Heart left ventricle (tissue), 16 donors: ENCODE measurements around the gene C11orf98. TPM values are rescaled to one million over a fixed set of nuclear protein-coding genes. Genes with fewer than 3 reads are reported as not detected.

Experiments used
- ATAC-seq, 4 donors: fragments of 200-7000 bp; cut with Tn5 transposase; one replicate each; pipeline ENCODE4 v1.9.1; 2020 to 2022; ENCODE audit warnings: moderate library complexity in 4 of 4, mild to moderate bottlenecking in 3 of 4, moderate number of reproducible peaks in 1 of 4
- DNase-seq, 5 donors: peaks; one replicate each; pipeline ENCODE4 v3.0.0-alpha.2; 2020
- H3K27ac ChIP-seq, 12 donors: fragments of 200-600 bp; sonication (generic) in 4 of 12; one replicate each; pipeline versions ENCODE4 v1.5.0 to v1.8.0; 2016 to 2022; ENCODE audit warnings: mild to moderate bottlenecking in 2 of 12
- H3K27me3 ChIP-seq, 9 donors: fragments of 200-600 bp; sonication (generic) in 2 of 9; one replicate each; pipeline versions ENCODE4 v1.5.1 to v1.8.0; 2016 to 2022; ENCODE audit warnings: mild to moderate bottlenecking in 3 of 9
- H3K36me3 ChIP-seq, 9 donors: fragments of 200-600 bp; sonication (generic) in 2 of 9; one replicate each; pipeline versions ENCODE4 v1.5.0 to v1.8.0; 2018 to 2022; ENCODE audit warnings: mild to moderate bottlenecking in 2 of 9
- H3K4me1 ChIP-seq, 12 donors: fragments of 200-600 bp; sonication (generic) in 4 of 12; one replicate each; pipeline versions ENCODE4 v1.5.0 to v1.8.0; 2016 to 2022; ENCODE audit warnings: mild to moderate bottlenecking in 3 of 12
- H3K4me3 ChIP-seq, 12 donors: fragments of 200-600 bp; sonication (generic) in 4 of 12; one replicate each; pipeline versions ENCODE4 v1.5.0 to v1.8.0; 2017 to 2022; ENCODE audit warnings: mild to moderate bottlenecking in 9 of 12, moderate library complexity in 4 of 12
- H3K9me3 ChIP-seq, 12 donors: fragments of 200-600 bp; sonication (generic) in 4 of 12; one replicate each; pipeline versions ENCODE4 v1.5.0 to v1.8.0; 2016 to 2022; ENCODE audit warnings: mild to moderate bottlenecking in 1 of 12
- CTCF ChIP-seq, 12 donors: fragments of 200-600 bp; sonication (generic) in 4 of 12; IDR thresholded peaks; one replicate each; pipeline versions ENCODE4 v1.5.0 to v1.8.0; 2018 to 2022; ENCODE audit warnings: antibody characterized with exemption in 12 of 12, mild to moderate bottlenecking in 5 of 12
- POLR2A ChIP-seq, 2 donors: fragments of 450-650 bp; IDR thresholded peaks; one replicate each; pipeline ENCODE4 v1.6.1; 2017; ENCODE audit warnings: antibody characterized with exemption in 2 of 2, mild to moderate bottlenecking in 2 of 2, moderate library complexity in 2 of 2
- WGBS, 4 donors: extraction: QIAGEN DNeasy Blood & Tissue Kit in 2 of 4; methylation state at CpG; one replicate each; pipeline versions ENCODE4 v1.1.5 to v1.1.7; 2013 to 2018; 5-methylcytosine and 5-hydroxymethylcytosine counted together
- intact Hi-C, 10 donors: fragments of 100-400 bp; cut with DNase I; formaldehyde crosslinking; loops; one replicate each; pipeline versions ENCODE4 v1.11.1 to v1.14.2; 2022
- polyA plus RNA-seq, 2 donors: library from polyadenylated mRNA; stranded (reverse); fragments of 200-250 nt; gene quantifications; one replicate each; pipeline ENCODE4 v1.2.3, GENCODE V29; 2013
- total RNA-seq, 9 donors: library from RNA; depleted of rRNA in 2 of 9; stranded (reverse); fragments of >200 nt in 2 of 9; fragmentation: NEBNext Ultra II Directional in 3 of 9; extraction: Animal tissue kit (Norgen Biotek cat#: 25700) in 3 of 9; gene quantifications; one replicate each; pipeline versions ENCODE4 v1.1.0 to v1.2.4, GENCODE V29; 2016 to 2023
- donor health status: ischemic (EF 13 %, LVEDD 7.1; RV severe dilation, severe dysfunction).
- donor health status: healthy with polysubstance abuse.
- donor health status: DM: no; HTN: yes; CAD: no.
- donor health status: DM: no; HTN: no; CAD: no.
- donor health status: ischemic (EF 25% LVEDD 6.9; RV normal size, moderate dysfunction).
- donor health status: ischemic (EF 25% LVEDD 5.7; RV mildly dilated, moderate dysfunction).
- donor health status: healthy.
- donor health status: DM: yes; HTN: yes; CAD: no.
- donor health status: ischemic (EF 35%, LVEDD 5.7; RV mildly dilated, moderate dysfunction).
- donor health status: nonischemic (EF 11% LVEDD 7.7; RV severe dilation, severe dysfunction).
- donor health status: DM: yes; HTN: yes; CAD: no.
- donor health status: PGD.
- donor health status: ischemic (EF 29% LVEDD 5.4; RV normal size, mild dysfunction).
- donor health status: nonischemic (EF 23%, LVEDD 6.1; RV moderate dilation, normal function).

C11orf98 gene
- total and polyA plus RNA-seq, 11 donors: 24.0 to 191 (median 39.3) TPM

GRCh38 chr11:62666259-62666926 lies 1.4 kb upstream of the C11orf98 start:
- no peak for TF ChIP-seq POLR2A (IDR thresholded peaks at IDR 0.05)
- TF ChIP-seq CTCF (IDR thresholded peaks at IDR 0.05): no peak
- Histone ChIP-seq H3K4me3 (peak overlapping the region; percentile 53 to 92 (median 83)), H3K27me3 (no peaks in the 10 kb centered on the region), H3K4me1 (peaks cover 5 to 55% (median 41%) of the 10 kb centered on the region in 12 donors), H3K9me3 (no peaks in the 10 kb centered on the region), H3K27ac (peak overlapping the region; percentile 30 to 98 (median 88)), H3K36me3 (peaks cover 0 to 36% (median 27%) of the 10 kb centered on the region in 9 donors)
- DNase-seq (peak in 2 of 5 donors; percentile 34 to 60), ATAC-seq (peak in 1 of 4 donors; percentile 0)
- WGBS, 4 donors: 48 to 54% (median 49%) methylated on average over 11 to 16 of the region's 16 CpGs
- intact Hi-C loops: loop anchor here in 1 of 10 donors (5.0 kb wide), 1 partner anchor 41 kb away; the partner anchor contains the start of genes BSCL2 and GNG3

- H3K27me3 ChIP-seq: no peaks in the 10 kb centered on the region
- peak overlapping the region; percentile 53 to 92 (median 83) for H3K4me3 ChIP-seq
- DNase-seq (peak in 4 of 5 donors; percentile 41 to 73 (median 60)), ATAC-seq (peak; percentile 47 to 61 (median 48))
- 2 to 5% (median 4%) methylated on average over 37 to 39 of the region's 39 CpGs for WGBS, 4 donors
- peaks cover 0 to 41% (median 27%) of the 10 kb centered on the region in 9 donors for H3K36me3 ChIP-seq
- H3K4me1 ChIP-seq: peaks cover 5 to 51% (median 37%) of the 10 kb centered on the region in 12 donors
- peak overlapping the region; percentile 30 to 98 (median 88) for H3K27ac ChIP-seq
- H3K9me3 ChIP-seq: no peaks in the 10 kb centered on the region
- no peak for TF ChIP-seq CTCF (IDR thresholded peaks at IDR 0.05)
- no peak for TF ChIP-seq POLR2A (IDR thresholded peaks at IDR 0.05)
- intact Hi-C loops: loop anchor here in 1 of 10 donors (2.0 to 5.0 kb wide), 2 partner anchors 19 to 42 kb away; partner anchors contain the start of genes BSCL2, GANAB and GNG3
These were observed 719 bp upstream of the C11orf98 start for GRCh38 chr11:62665599-62666258.

- H3K27ac ChIP-seq: peak overlapping the region in 11 of 12 donors; percentile 84 to 98 (median 90)
- no peaks in the 10 kb centered on the region for H3K9me3 ChIP-seq
- peak overlapping the region; percentile 53 to 92 (median 83) for H3K4me3 ChIP-seq
- peaks cover 0 to 41% (median 27%) of the 10 kb centered on the region in 9 donors for H3K36me3 ChIP-seq
- H3K4me1 ChIP-seq: peaks cover 5 to 41% (median 29%) of the 10 kb centered on the region in 12 donors
- ATAC-seq: peak; percentile 18 to 46 (median 40)
- peak in 1 of 5 donors; percentile 5 for DNase-seq
- H3K27me3 ChIP-seq: no peaks in the 10 kb centered on the region
- 4 to 6% (median 5%) methylated on average over 27 to 36 of the region's 36 CpGs for WGBS, 4 donors
- TF ChIP-seq CTCF (IDR thresholded peaks at IDR 0.05) (no peak), POLR2A (IDR thresholded peaks at IDR 0.05) (no peak)
- intact Hi-C loops: loop anchor here in 1 of 10 donors (2.0 to 5.0 kb wide), 2 partner anchors 18 to 43 kb away; partner anchors contain the start of genes BSCL2, GANAB and GNG3
These were observed 470 bp downstream of the C11orf98 start for GRCh38 chr11:62664405-62665074.
